ENCODE data around the gene CARD11. TPM values are rescaled to one million over a fixed set of nuclear protein-coding genes. Genes with fewer than 3 reads are reported as not detected.
"Not testable (repeated sequence)": the region's sequence is repeated elsewhere in the genome, so short reads cannot be mapped to it uniquely, and the experiment has no call there.

CARD11 gene
- total RNA-seq, 2 experiments from 2014 or later, result 163 TPM

GRCh38 chr7:2927592-2927991 is 116.1 kb downstream of the CARD11 start:
- Mint-ChIP-seq H3K4me3 (no peak overlapping the region), H3K27me3 (no peaks in the 10 kb centered on the region), H3K4me1 (no peaks in the 10 kb centered on the region), H3K9me3 (no peaks in the 10 kb centered on the region), H3K36me3 (ENCODE audit: low read depth) (peaks cover 56% of the 10 kb centered on the region), H3K27ac (no peak overlapping the region)
- ChIA-PET CTCF (interaction anchor here (0.6 kb wide), 1 partner anchor 36 kb away, joined by 3 read pairs; no protein-coding TSS in a partner anchor), POLR2A (interaction anchor here (1.6 kb wide), 1 partner anchor 20 kb away, joined by 3 read pairs; no protein-coding TSS in a partner anchor)
- DNase-seq, result no peak

GRCh38 chr7:2926896-2927405 is 116.7 kb downstream of the CARD11 start:
- ChIA-PET POLR2A (no interaction called here), CTCF (interaction anchor here (0.6 kb wide), 1 partner anchor 35 kb away, joined by 3 read pairs; no protein-coding TSS in a partner anchor)
- no peak overlapping the region for H3K27ac Mint-ChIP-seq
- peaks cover 52% of the 10 kb centered on the region for H3K36me3 Mint-ChIP-seq (ENCODE audit: low read depth)
- DNase-seq, result no peak
- no peaks in the 10 kb centered on the region for H3K27me3 Mint-ChIP-seq
- H3K9me3 Mint-ChIP-seq, result no peaks in the 10 kb centered on the region
- no peak overlapping the region for H3K4me3 Mint-ChIP-seq
- H3K4me1 Mint-ChIP-seq, result no peaks in the 10 kb centered on the region

GRCh38 chr7:2926120-2926895 is 117.4 kb downstream of the CARD11 start:
- no peaks in the 10 kb centered on the region for H3K9me3 Mint-ChIP-seq
- ChIA-PET POLR2A (no interaction called here), CTCF (no interaction called here)
- peaks cover 53% of the 10 kb centered on the region for H3K36me3 Mint-ChIP-seq (ENCODE audit: low read depth)
- no peak for DNase-seq
- no peak overlapping the region for H3K27ac Mint-ChIP-seq
- H3K4me1 Mint-ChIP-seq, result no peaks in the 10 kb centered on the region
- H3K27me3 Mint-ChIP-seq, result no peaks in the 10 kb centered on the region
- no peak overlapping the region for H3K4me3 Mint-ChIP-seq

- Mint-ChIP-seq H3K36me3 (ENCODE audit: low read depth) (peaks cover 55% of the 10 kb centered on the region), H3K27ac (no peak overlapping the region), H3K4me1 (no peaks in the 10 kb centered on the region), H3K27me3 (no peaks in the 10 kb centered on the region), H3K4me3 (no peak overlapping the region), H3K9me3 (no peaks in the 10 kb centered on the region)
- POLR2A ChIA-PET, result no interaction called here
- no peak for DNase-seq
- CTCF ChIA-PET, result no interaction called here
Observed at GRCh38 chr7:2924866-2925840, 118.5 kb downstream of the CARD11 start.

- POLR2A ChIA-PET, result no interaction called here
- Mint-ChIP-seq H3K27ac (no peak overlapping the region), H3K4me3 (no peak overlapping the region), H3K4me1 (no peaks in the 10 kb centered on the region), H3K9me3 (no peaks in the 10 kb centered on the region), H3K36me3 (ENCODE audit: low read depth) (peaks cover 61% of the 10 kb centered on the region), H3K27me3 (no peaks in the 10 kb centered on the region)
- CTCF ChIA-PET, result no interaction called here
- no peak for DNase-seq
Observed at GRCh38 chr7:2923886-2924574, 119.6 kb downstream of the CARD11 start.

GRCh38 chr7:2923291-2923781 is 120.3 kb downstream of the CARD11 start:
- ChIA-PET CTCF (no interaction called here), POLR2A (interaction anchor here (0.9 kb wide), 1 partner anchor 8 kb away, joined by 3 read pairs; no protein-coding TSS in a partner anchor)
- DNase-seq, result no peak
- H3K27me3 Mint-ChIP-seq, result no peaks in the 10 kb centered on the region
- no peak overlapping the region for H3K27ac Mint-ChIP-seq
- H3K9me3 Mint-ChIP-seq, result no peaks in the 10 kb centered on the region
- peaks cover 67% of the 10 kb centered on the region for H3K36me3 Mint-ChIP-seq (ENCODE audit: low read depth)
- no peaks in the 10 kb centered on the region for H3K4me1 Mint-ChIP-seq
- H3K4me3 Mint-ChIP-seq, result no peak overlapping the region

GRCh38 chr7:2922866-2923265 is 120.8 kb downstream of the CARD11 start:
- CTCF ChIA-PET, result no interaction called here
- POLR2A ChIA-PET, result interaction anchor here (0.9 kb wide), 1 partner anchor 8 kb away, joined by 3 read pairs; no protein-coding TSS in a partner anchor
- peaks cover 70% of the 10 kb centered on the region for H3K36me3 Mint-ChIP-seq (ENCODE audit: low read depth)
- H3K4me1 Mint-ChIP-seq, result no peaks in the 10 kb centered on the region
- no peak overlapping the region for H3K4me3 Mint-ChIP-seq
- H3K27ac Mint-ChIP-seq, result no peak overlapping the region
- no peaks in the 10 kb centered on the region for H3K27me3 Mint-ChIP-seq
- H3K9me3 Mint-ChIP-seq, result no peaks in the 10 kb centered on the region
- no peak for DNase-seq

GRCh38 chr7:2922348-2922691 is 121.3 kb downstream of the CARD11 start:
- CTCF ChIA-PET, result no interaction called here

GRCh38 chr7:2921653-2922347 is 121.9 kb downstream of the CARD11 start:
- Mint-ChIP-seq H3K9me3 (no peaks in the 10 kb centered on the region), H3K36me3 (ENCODE audit: low read depth) (peaks cover 68% of the 10 kb centered on the region), H3K4me3 (no peak overlapping the region), H3K4me1 (no peaks in the 10 kb centered on the region), H3K27ac (no peak overlapping the region), H3K27me3 (no peaks in the 10 kb centered on the region)
- no peak for DNase-seq
- POLR2A ChIA-PET, result interaction anchor here (1.1 kb wide), 1 partner anchor 11 kb away, joined by 4 read pairs; no protein-coding TSS in a partner anchor
- CTCF ChIA-PET, result no interaction called here

More at GRCh38 chr7:2922348-2922691, 121.3 kb downstream of the CARD11 start:
- Mint-ChIP-seq H3K4me1 (no peaks in the 10 kb centered on the region), H3K36me3 (ENCODE audit: low read depth) (peaks cover 66% of the 10 kb centered on the region), H3K27me3 (no peaks in the 10 kb centered on the region), H3K9me3 (no peaks in the 10 kb centered on the region), H3K4me3 (no peak overlapping the region), H3K27ac (no peak overlapping the region)
- POLR2A ChIA-PET, result interaction anchor here (1.1 kb wide), 1 partner anchor 11 kb away, joined by 4 read pairs; no protein-coding TSS in a partner anchor
- no peak for DNase-seq

- ChIA-PET CTCF (no interaction called here), POLR2A (interaction anchor here (0.8 to 1.1 kb wide), 2 partner anchors 9 to 10 kb away, joined by 4 read pairs; no protein-coding TSS in a partner anchor)
- no peaks in the 10 kb centered on the region for H3K9me3 Mint-ChIP-seq
- peaks cover 67% of the 10 kb centered on the region for H3K36me3 Mint-ChIP-seq (ENCODE audit: low read depth)
- DNase-seq, result no peak
- H3K27me3 Mint-ChIP-seq, result no peaks in the 10 kb centered on the region
- no peaks in the 10 kb centered on the region for H3K4me1 Mint-ChIP-seq
- no peak overlapping the region for H3K4me3 Mint-ChIP-seq
- no peak overlapping the region for H3K27ac Mint-ChIP-seq
Observed at GRCh38 chr7:2920956-2921652, 122.6 kb downstream of the CARD11 start.

- POLR2A ChIA-PET, result interaction anchor here (0.8 kb wide), 1 partner anchor 9 kb away, joined by 4 read pairs; no protein-coding TSS in a partner anchor
- H3K27me3 Mint-ChIP-seq, H3K4me3 Mint-ChIP-seq, H3K27ac Mint-ChIP-seq, DNase-seq, H3K4me1 Mint-ChIP-seq, CTCF ChIA-PET, H3K9me3 Mint-ChIP-seq: not testable (repeated sequence)
- peaks cover 66% of the 10 kb centered on the region for H3K36me3 Mint-ChIP-seq (ENCODE audit: low read depth)
Observed at GRCh38 chr7:2920480-2920879, 123.2 kb downstream of the CARD11 start.

- H3K4me3 Mint-ChIP-seq, result no peak overlapping the region
- ChIA-PET CTCF (no interaction called here), POLR2A (no interaction called here)
- no peak overlapping the region for H3K27ac Mint-ChIP-seq
- no peak for DNase-seq
- H3K27me3 Mint-ChIP-seq, result no peaks in the 10 kb centered on the region
- no peaks in the 10 kb centered on the region for H3K9me3 Mint-ChIP-seq
- no peaks in the 10 kb centered on the region for H3K4me1 Mint-ChIP-seq
- H3K36me3 Mint-ChIP-seq (ENCODE audit: low read depth), result peaks cover 65% of the 10 kb centered on the region
Observed at GRCh38 chr7:2920041-2920440, 123.6 kb downstream of the CARD11 start.

Data from activated CD4-positive, alpha-beta memory T cell treated with anti-CD3 and anti-CD28 coated beads, Interleukin-2, amount 10 ng/mL, durations not matched to agents 7 days and 5 days (primary cell).